GM10266 (cell line): ENCODE results near the gene PSMD1.

ENCODE experiments used
- DNase-seq: peaks from one replicate; pipeline ENCODE4 v3.0.0; 2012; ENCODE audit errors: extremely low spot score
- TF ChIP-seq, protein P1 (sequence below): IDR thresholded peaks from 2 replicates; pipeline ENCODE4 v1.5.1; 2012; ENCODE audit warnings: mild to moderate bottlenecking, low read depth; ENCODE audit not compliant: control insufficient read depth, insufficient read depth; ENCODE audit errors: missing control alignments

The PSMD1 gene

DNA sequence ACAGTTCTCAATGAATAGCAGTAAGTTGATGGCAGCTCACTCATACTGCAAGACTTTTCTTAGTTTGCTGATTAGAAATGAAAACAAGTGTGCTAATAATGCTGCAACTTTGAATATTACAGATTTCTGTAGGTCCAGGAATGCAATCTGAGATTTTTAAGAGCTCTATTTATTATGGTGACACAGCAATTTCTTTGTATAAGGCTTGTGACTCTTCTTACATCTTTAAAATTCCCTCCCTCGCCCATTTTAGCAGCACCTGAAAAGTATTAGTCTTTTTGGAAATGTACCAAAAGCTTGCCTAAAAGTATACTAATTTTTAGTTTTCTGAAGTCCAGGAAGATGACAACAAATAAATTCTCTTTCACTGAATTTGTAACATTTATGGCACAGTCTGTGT, 72.5 kb downstream of the PSMD1 start:
- DNase-seq, result no peak
- TF ChIP-seq, protein P1, sequence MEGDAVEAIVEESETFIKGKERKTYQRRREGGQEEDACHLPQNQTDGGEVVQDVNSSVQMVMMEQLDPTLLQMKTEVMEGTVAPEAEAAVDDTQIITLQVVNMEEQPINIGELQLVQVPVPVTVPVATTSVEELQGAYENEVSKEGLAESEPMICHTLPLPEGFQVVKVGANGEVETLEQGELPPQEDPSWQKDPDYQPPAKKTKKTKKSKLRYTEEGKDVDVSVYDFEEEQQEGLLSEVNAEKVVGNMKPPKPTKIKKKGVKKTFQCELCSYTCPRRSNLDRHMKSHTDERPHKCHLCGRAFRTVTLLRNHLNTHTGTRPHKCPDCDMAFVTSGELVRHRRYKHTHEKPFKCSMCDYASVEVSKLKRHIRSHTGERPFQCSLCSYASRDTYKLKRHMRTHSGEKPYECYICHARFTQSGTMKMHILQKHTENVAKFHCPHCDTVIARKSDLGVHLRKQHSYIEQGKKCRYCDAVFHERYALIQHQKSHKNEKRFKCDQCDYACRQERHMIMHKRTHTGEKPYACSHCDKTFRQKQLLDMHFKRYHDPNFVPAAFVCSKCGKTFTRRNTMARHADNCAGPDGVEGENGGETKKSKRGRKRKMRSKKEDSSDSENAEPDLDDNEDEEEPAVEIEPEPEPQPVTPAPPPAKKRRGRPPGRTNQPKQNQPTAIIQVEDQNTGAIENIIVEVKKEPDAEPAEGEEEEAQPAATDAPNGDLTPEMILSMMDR, result no peak

DNA sequence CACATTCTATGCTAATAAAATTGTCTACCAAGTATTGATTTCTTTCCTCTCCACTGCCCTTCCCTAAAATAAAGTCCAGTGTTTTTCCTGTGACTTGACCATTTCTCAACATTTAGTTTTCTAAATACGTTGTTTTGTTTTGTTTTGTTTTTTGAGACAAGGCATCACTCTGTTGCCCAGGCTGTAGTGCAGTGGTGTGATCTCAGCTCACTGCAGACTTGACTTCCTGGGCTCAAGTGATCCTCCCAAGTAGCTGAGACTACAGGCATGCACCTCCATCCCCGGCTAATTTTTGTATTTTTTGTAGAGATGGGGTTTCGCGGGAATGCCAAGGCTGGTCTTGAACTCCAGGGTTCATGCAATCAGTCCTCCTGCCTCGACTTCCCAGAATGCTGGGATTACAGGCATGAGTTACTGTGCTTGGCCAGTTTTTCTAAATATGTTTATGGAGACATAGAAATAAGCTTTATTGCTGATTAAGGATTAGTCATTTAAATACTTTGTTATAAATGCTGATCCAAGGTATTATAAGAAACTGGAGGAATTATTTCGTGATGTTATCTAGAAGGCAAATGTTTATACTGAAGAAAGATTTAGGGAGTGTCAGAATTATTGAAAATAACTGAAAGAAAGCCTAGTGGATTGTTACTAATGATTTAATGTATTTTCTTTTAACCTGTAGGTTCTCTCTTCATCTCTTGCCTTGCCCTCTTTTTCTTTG, 73.8 kb downstream of the PSMD1 start:
- TF ChIP-seq, protein P1, result no peak
- DNase-seq, result no peak

DNA sequence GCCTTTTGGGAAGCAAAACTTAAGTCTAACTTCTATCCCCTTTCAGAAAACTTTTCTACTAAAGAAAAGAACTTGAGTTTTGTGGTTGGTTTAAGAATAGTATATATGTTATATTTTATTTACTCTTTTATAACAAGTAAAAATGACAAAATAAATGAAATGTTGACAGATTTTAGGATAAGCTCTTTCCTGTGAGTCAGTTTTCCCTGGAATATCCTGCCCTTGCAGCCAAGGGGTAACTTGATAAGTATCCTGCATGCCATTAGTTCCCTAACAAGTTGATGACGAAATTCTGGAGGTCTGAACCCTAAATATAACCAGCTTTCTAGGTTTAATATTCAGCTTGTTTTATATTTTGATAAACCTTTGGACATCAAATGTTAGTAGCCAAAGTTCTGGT, 75.5 kb downstream of the PSMD1 start:
- DNase-seq, result no peak
- TF ChIP-seq, protein P1, result no peak

DNA sequence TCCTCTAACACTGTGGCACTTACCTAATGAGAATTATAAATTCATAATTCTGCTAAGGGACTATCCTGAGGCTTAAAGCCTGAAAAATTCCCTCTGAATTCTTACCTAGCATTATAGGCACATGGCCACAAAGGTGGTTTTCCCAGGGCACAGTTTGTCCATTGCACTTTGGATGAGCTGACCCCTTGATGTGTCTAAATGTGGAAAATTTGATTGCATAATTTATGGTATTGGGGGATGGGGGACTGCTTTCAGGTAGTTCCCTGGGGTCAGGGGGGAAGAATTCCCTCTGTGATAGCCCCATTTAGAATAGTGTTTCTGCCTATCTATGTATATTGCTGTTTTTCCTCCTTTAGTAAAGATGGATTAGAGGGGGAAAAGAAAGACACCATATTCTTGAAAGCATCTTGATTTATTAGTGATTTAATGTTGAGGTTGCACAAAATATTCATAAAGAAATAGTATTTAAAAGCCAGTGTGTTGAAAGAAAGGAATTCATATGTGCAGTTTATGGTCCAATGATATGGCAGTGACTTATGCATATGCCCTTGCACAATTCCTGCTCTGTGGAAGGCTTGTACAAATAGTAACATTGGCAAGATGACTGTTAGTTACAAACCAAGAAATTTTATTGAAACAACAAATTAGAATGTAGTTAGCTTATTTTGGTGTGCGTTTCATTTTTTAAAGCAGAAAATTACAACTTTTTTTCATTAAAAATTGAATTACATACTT, 76.9 kb downstream of the PSMD1 start:
- no peak for DNase-seq
- TF ChIP-seq, protein P1, result no peak

DNA sequence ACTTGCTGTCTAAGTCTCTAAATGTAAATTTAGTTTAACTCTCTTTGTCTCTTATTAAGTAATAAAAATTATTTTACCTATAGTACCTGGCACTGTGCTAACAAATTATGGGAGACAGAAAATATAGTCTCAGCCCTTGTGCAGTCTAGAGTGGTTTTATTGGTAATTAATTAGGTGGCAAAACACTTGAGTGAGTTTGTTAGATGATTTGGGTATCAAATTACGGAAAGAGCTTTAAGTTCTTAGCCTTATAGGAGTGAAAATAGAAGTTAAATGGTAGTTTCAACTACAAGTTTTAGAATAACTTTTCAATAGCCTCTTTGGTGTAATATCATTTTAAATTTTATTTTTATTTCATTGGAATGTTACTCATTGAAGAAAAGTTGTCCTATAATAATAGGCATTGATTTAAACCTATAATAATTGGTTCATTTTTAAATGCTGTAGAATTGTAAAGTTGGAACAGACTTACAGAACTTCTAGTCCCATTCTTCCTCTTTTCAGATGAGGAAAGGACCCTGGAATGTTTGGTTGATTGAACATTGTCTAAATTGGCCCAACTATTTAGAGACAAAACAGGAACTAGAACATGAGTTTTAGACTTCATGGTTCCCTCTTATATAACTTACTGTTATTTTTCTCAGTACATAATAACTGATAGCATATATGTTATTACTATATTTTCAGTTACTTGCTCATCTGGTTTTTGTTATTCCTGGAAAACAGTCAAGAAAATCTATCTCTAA, 78.4 kb downstream of the PSMD1 start:
- TF ChIP-seq, protein P1, result no peak
- no peak for DNase-seq

DNA sequence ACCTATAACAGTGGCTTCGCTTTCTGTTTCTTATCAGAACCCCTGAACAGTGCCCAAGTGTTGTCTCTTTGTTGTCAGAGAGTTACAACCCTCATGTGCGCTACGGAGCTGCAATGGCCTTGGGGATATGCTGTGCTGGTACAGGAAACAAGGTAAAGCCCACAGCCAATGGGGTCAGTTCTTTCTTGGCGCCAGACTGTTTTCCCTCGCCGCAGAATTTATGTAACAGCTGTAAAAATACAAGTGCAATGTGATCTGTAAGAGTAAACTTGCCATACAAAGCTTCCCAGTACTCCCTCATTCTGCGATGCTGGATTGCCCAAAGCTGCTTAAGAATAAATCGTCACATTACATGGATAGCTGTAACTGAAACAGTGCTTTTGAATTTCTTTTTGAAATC, 82.0 kb downstream of the PSMD1 start:
- no peak for DNase-seq
- TF ChIP-seq, protein P1, result no peak
